ENCODE data around the gene RIOK1.
"Not testable (repeated sequence)": the region's sequence is repeated elsewhere in the genome, so short reads cannot be mapped to it uniquely, and the experiment has no call there.

The RIOK1 gene

DNA sequence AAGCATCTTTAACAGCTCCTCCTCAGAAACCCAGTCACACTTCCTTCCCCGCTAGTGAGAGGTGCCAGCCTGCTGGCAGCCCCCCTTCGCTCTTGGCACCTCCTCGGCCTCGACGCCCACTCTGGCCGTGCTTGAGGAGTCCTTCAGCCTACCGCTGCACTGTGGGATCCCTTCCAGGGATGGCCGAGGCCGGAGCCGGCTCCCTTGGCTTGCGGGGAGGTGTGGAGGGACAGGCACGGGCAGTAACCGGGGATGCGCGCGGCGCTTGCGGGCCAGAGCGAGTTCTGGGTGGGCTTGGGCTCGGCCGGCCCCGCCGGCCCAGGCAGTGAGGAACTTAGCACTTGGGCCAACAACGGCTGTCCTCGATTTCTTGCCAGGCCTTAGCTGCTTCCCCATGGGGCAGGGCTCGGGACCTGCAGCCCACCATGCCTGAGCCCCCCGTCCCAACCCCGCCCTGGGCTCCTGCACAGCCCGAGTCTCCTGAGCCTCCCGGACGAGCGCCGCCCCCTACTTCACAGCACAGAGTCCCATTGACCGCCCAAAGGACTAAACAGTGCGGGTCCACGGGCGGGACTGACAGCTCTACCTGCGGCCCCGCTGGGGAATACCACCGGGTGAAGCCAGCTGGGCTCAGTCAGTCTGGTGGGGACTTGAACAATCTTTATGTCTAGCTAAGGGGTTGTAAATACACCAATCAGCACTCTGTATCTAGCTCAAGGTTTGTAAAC is 51.6 kb downstream of the RIOK1 start:
- DNase-seq (ENCODE audit: low read depth, low spot score) = no peak

DNA sequence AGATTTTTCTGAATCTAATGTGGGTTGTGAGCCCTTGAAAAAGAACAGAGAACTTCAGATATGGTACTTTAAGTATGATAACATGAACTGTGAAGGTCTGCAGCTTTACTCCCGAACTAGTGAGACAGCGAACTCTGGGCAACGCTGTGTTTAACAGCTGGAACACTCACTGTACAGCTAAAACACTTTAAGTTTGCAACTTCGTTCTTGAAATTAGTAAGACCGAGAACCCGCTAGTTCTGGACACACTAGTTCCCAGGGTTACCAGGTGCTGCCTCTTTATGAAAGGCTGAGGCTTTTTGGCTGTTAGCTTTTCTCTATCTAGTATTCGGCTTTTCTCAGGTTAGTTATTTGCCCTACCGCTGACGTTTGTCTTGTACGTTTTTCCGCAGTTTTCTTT is 52.9 kb downstream of the RIOK1 start:
- DNase-seq (ENCODE audit: low read depth, low spot score) = no peak

DNA sequence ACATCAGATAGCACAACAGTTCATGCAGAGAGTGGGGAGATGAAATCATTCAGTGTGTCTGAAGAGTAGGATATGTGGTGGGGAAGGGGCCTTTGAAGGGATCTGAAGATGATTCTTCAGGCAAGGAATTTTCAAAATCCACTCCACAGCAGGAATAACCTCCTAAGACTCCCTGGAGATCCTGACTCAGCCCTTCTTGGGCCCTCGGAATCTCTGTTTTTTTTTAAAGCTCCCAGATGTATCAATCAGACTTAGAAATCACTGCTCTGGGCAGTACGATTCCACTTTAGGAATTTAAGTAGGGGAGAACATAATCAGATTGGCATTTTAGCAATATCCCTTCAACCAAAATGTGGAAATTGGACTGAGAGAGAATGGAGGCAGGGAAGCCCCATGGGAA is 55.5 kb downstream of the RIOK1 start:
- DNase-seq (ENCODE audit: low read depth, low spot score) = no peak

DNA sequence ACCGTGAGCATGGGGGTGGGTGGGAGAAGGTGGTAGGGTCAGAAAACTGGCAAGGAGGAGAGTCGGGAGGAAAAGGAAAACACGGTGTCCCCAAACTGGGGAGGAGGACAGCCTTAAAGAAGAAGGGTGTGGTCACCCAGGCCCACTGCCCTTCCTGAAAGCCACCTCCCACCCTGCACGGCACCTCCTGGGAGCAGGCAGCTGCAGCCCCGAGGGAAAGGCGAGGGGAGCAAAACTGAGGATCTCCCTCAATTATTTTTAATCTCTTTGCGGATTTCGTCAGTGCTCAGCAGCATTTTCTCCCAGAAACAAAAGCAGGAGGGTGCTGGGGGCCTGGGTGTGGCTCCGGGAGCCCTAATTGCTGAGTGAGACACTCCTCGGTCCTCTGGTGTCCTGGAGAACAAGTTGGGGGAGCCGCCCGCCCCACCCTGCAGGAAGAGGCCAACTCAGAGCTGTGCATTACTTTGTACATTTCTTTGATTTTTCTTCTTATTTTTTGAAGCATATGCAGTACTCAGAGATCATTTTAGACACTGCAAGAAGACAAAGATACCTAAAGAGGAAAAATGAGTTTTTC is 56.4 kb downstream of the RIOK1 start:
- DNase-seq (ENCODE audit: low read depth, low spot score) = no peak

DNA sequence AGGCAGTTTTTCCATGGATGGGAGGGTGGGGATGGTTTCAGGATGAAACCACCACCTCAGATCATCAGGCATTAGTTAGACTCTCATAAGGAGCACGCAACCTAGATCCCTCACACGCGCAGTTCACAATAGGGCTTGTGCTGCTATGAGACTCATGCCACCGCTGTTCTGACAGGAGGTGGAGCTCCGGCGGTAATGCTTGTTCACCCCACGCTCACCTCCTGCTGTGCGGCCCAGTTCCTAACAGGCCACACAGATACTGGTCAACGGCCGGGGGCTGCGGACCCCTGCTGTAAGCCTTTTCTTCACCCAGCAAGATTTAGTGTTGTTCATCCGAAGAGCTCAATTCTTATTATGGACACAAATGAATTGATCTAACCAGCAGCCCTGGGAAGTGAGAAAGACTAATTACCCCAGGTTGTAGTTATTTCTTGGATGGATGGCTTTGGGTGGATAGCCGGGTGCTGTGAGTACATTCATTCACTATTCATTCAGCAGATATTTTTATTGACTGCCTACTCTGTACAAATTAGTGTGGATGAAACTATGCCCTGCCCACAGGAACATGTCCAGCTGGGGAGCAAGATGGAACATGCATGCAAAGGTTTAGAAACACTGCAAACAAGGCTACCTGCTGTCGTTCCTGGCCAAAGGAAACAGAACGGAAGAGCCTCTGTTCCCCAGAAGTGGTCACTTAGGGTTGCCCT is 57.2 kb downstream of the RIOK1 start:
- DNase-seq (ENCODE audit: low read depth, low spot score) = no peak

DNA sequence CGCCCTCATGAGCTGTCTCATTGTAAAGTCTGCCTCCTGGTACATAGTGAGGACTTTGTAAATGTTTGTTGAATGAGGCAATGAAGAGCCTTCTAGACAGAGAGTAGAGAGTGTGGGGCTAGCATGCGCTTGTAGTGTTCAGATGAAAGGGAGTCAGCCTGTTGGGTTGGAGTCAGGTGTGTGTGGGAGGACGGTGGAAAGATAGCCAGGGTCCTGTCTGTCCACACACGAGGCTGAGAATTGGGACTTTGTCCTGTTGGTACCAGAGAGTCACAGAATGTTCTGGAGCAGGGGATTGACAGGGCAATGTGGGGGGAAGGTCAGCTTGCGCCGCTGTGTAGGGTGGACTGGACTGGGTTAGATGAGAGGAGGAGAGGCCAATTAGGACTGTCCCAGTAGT is 58.6 kb downstream of the RIOK1 start:
- no peak for DNase-seq (ENCODE audit: low read depth, low spot score)

DNA sequence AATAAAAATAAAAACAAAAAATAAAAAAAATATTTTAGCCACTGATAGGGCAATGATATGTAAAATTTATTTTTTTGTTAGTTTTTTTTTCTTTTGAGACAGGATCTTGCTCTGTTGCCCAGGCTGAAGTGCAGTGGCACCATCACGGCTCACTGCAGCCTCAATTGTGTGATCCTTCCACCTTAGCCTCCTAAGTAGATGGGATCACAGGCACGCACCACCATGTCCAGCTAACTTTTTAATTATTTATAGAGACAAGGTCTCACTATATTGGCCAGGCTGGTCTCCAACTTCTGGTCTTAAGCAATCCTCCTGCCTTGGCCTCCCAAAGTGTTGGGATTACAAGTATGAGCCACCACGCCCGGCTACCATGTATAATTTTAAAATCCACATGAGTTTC is 59.4 kb downstream of the RIOK1 start:
- no peak for DNase-seq (ENCODE audit: low read depth, low spot score)

DNA sequence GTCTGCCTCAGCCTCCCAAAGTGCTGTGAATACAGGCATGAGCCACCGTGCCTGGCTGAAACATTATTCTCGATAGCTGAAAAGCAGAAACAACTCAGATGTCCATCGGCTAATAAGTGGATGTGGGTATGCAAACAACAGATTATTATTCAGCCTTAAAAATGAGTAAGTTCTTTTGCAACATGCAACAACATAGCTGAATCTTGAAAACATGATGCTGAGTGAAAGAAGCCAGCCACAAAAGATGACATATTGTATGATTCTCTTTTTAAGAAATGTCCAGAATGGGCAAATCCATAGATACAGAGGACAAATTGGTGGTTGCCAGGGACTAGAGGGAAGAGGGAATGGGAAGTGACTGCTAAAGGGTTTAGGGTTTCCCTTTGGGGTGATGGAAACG is 61.7 kb downstream of the RIOK1 start:
- no peak for DNase-seq (ENCODE audit: low read depth, low spot score)

DNA sequence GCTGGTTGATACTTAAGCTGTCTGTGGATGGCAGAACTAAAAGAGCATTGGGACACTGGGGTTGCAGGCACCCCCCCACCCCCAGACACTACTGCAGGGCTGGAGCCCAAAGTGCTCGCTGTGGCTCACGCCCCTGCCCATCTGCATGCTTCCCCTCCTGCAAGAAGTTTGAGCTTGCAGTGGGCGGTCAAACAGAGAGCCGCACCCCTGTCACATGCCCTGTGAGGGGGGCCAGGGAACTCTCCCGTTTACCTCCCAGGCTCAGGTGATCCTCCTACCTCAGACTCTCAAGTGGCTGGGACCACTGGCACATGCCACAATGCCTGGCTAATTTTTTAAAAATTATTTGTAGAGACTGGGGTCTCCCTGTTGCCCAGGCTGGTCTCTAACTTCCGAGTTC is 63.3 kb downstream of the RIOK1 start:
- DNase-seq (ENCODE audit: low read depth, low spot score) = no peak

DNA sequence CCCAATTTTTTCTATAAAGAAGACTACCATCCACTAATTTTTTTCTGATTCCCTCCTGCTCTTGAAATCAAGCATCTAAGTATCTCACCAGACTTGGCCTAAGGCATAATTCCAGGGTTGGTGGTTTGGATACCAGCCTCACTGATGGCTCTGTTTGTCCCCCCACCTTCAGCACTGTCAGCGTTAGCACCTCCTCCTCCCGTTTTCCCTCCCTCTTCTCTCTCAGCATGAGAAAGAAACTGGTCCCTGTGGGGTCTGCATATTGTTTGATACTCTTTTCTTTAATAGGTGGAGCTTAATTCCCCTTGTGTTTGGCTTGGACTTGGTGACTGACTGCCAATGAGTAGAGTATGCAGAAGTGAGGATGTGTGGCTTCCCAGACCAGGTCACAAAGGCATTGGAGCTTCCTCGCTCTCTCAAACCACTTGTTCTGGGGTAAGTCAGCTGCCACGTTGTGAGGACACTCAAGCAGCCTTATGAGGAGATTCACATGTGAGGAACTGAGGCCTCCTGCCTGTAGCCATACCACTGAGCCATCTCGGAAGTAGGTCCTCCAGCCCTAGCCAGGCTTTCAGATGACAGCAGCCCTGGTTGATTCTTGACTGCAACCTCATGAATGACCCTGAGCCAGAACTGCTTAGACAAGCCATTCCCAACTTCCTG is 65.2 kb downstream of the RIOK1 start:
- no peak for DNase-seq (ENCODE audit: low read depth, low spot score)

DNA sequence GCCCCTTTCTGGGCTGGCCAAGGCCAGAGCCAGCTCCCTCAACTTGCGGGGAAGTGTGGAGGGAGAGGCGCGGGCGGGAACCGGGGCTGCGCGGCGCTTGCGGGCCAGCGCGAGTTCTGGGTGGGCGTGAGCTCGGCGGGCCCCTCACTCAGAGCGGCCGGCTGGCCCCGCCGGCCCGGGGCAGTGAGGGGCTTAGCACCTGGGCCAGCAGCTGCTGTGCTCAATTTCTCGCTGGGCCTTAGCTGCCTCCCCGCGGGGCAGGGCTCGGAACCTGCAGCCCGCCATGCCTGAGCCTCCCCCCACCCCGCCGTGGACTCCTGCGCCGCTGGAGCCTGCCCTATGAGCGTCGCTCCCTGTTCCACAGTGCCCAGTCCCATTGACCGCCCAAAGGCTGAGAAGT is 66.7 kb downstream of the RIOK1 start:
- DNase-seq (ENCODE audit: low read depth, low spot score) = not testable (repeated sequence)

DNA sequence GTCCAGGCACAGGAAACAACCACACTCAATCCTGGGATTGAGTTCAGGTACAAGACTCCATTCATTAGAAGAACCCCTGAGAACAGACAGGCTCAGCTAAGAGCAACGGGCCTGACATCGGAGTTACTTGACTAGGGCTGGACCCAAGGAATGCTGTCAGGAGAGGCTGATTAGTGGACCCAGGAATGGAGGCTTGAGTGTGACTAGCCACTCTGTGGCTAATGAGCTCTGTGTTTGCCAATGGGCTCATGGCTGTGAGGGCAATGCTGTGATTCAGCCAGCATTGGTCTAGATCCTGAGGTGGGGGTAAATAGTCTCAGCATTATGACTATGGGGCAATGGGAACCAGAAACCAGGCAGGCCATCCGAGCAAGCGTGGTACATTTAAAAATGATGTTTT is 71.8 kb downstream of the RIOK1 start:
- DNase-seq (ENCODE audit: low read depth, low spot score) = no peak

DNA sequence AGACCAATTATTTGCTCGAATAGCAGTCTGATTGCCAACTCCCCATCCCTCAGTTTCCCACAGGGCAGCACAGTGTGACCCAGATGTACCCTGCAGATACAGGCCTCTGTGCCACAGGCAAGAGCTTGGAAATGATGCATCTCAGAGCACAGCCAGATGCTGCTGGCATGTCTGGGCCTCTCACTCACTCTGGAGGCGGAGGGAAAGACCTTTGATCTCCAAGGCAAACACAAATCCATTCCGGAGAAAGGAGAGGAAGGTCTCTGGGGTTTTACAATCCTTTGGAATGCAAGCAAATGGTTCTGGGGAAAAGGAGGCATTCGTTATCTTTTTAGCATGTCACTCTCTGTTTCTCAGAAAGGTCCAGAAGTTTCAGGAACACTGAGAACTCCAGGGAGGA is 74.2 kb downstream of the RIOK1 start:
- DNase-seq (ENCODE audit: low read depth, low spot score) = no peak

DNA sequence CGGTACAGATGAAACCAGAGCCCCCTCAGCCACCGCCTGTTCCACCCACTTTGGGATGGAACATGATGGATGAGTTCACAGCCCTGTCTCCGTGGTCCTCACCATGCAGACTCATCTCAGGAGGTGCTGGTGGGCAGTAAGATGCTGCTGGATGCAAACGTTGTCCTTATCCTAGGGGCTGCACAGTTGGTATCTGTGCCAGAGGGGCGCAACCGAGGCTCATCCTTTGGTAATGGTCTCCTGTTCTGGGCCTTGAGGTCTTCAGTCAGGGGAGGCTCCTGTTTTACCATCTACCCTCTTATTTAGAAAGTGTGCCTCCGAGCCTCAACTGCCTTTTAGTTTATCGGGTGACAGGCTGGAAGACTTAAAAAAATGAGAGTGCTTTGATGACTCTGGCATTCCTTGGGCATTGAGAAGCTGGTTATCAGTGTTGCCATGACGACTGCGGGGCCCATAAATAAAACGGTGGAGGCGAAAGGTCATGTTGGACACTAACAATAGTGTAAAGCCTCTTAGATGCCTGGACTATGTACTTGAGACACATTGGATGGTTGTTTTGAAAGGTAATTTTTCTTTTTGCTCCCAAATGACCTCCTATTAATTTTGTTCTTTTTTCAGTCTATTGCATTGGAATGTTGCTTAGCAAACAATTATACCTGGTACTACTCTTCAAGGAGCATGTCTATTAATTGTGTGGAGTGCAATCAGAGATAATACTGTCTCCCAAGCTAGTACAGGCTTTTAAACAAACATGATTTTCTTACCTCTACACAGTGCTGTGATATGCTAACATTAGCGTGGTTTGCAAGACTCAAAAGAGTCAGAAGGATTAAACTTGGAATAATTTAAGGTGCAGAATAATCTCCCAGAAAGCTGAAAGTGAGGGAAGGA is 77.6 kb downstream of the RIOK1 start:
- no peak for DNase-seq (ENCODE audit: low read depth, low spot score)
